ENCODE data around the gene AIFM3. TPM values are rescaled to one million over a fixed set of nuclear protein-coding genes. Genes with fewer than 3 reads are reported as not detected.

The AIFM3 gene, protein sequence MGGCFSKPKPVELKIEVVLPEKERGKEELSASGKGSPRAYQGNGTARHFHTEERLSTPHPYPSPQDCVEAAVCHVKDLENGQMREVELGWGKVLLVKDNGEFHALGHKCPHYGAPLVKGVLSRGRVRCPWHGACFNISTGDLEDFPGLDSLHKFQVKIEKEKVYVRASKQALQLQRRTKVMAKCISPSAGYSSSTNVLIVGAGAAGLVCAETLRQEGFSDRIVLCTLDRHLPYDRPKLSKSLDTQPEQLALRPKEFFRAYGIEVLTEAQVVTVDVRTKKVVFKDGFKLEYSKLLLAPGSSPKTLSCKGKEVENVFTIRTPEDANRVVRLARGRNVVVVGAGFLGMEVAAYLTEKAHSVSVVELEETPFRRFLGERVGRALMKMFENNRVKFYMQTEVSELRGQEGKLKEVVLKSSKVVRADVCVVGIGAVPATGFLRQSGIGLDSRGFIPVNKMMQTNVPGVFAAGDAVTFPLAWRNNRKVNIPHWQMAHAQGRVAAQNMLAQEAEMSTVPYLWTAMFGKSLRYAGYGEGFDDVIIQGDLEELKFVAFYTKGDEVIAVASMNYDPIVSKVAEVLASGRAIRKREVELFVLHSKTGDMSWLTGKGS
- total RNA-seq (2022; extraction: Qiagen RNA extraction): 1.9 to 3.5 TPM (median 3.0 TPM) in 5 replicates

DNA sequence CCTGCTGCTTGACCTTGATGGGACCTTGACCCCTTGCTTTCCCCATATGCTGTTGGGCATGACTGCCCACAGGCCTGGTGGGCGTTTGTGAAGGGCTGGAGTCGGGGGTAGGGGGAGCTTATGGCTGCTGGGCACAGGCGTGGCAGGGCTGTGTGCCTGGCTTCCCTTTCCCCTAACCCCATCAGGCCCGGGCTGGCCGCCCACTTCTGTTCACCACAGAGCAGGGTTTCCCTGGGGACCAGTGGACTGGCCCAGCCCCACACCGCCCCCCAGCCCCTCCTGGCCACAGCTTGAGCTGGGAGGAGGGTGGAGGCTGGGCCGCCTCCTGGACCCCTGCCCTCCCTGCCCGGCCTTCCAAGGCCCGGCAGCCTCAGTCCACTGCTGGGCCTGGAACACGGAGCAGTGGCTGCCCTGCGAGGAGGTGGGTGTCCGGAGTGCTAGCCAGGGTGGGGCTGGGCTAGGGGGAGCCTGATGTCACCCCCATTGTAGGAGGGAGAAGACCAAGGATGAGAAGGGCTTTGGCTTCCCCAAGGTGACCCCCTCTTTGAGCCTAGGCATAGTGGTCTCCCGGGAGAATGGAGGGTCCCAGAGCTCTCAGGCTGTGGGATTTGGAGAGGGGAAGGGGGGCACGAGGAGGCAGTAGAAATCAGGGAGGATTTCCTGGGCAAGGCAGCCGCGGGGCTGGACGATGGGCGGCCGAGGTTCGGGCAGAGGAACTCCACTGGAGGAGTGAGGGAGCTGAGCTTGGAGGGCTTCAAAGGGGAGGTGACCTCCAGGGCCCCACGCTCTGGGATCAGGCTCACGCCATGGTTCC lies at the start of gene AIFM3:
Gene AIFM3 (plus strand): TSS at position 373 of the 814 bp plus-strand sequence. CDS start 690 bp downstream, outside the sequence.

DNA sequence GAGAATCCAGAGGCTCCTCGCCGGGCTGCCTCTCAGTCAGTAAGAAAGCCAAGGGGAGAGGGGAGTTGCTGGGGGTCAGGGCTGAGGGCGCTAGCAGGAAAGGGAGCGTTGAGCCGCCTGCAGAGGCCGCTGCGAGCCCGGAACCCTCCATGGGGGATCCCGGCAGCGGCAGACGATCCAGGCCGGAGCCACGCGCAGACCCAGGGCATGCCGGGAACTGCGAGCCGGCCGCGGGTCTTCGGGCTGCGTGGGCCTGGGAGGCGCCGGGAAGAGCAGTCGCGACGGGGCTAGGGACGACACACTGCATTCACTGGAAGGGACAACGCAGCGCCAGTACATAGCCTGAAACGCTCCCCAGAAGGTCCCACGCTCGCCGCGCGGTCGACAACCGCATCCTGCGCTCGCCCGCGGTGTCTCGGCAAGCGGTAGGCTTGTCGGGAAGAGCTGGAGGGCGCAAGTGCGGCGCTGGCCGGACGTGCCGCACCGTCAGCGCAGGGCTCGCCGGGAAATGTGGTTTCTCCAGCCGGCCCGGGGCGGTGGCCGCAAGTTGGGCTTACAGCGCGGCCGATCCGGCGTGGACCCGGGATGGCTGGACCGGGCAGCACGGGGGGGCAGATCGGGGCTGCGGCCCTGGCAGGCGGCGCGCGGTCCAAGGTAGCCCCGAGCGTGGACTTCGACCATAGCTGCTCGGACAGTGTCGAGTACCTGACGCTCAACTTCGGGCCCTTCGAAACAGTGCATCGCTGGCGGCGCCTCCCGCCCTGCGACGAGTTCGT lies 14.9 kb downstream of the AIFM3 start, which contains the start of gene LZTR1:
Gene LZTR1 (plus strand): TSS at position 511 of the 776 bp plus-strand sequence. CDS start 75 bp downstream, at position 586.

DNA sequence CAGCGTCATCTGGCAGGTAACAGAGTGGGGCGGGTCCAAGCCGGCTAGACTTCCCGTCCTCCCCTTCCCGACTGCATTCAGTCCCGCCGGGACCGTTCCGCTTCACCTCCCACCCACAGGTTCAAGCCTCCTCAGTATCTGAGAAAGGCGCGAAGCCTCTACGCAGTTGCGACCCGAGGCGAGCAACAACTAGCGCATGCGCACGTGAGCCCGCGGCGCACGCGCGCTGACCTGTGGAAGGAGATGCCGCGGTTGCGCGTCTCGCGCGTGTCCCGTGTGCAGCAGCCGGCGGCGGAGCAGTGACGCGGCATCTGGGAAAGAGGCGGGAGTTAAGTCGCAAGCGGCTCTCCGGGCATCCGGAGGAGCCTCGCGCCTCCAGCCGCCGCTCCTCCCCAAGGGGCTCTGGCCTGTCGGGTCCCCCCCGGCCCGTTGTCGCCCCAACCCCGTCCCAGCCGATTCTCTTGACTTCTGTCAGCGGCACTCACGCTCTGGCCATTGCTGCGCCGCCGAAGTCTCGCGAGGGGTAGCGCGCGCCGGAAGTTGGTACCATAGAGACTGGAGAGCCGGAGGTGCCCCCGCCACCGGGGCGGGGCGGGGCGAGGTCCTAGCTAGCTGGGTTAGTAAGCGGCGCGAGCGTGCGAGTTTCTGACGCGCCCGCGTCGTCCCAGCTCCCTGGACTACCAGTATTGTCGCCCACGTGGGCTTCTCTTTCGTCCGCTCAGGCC lies 34.7 kb downstream of the AIFM3 start, which contains the start of gene THAP7:
Gene THAP7 (minus strand): TSS at position 518 of the 725 bp plus-strand sequence. CDS start 207 bp downstream, at position 311.

DNA sequence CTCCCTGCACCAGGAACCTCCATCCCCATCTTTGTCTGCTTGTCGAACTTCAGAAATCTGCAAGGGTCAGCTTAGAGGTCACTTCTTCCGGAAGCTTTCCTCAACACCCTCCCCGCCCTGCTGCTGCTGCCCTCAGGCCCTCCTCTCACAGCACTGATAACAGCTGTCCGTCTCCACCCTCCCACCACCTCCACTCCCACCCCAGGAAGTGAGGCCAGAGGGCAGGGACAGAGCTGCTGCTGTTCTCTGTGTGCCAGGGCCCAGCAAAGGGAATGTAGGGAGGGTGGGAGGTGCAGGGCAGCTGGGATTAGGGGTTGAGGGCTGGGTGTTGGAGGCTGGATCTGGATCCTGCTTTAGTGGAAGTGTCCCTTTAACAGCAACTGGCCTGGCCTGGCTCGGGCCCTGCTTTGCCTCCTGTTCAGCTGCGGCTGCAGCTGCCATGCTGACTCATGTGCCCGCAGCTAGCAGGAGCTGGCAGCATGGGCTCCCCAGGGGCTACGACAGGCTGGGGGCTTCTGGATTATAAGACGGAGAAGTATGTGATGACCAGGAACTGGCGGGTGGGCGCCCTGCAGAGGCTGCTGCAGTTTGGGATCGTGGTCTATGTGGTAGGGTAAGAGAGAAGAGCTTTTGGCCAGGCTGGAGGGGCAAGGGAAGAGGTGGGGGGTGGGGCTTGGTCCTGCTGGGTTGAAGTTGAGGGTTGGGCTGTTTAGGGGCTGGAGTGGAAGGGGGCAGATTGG lies 47.8 kb downstream of the AIFM3 start, which contains the start of gene P2RX6:
Gene P2RX6 (plus strand): TSS at position 440 of the 740 bp plus-strand sequence. CDS start 10 bp downstream, at position 450.

Other genes with a start within 250 kb of the AIFM3 start
- gene SERPIND1, start 193.1 kb upstream of the AIFM3 start, total RNA-seq (2022; extraction: Qiagen RNA extraction): not detected in 5 replicates
- gene PI4KA, start 108.4 kb upstream of the AIFM3 start, total RNA-seq (2022; extraction: Qiagen RNA extraction): 17.2 to 23.0 TPM (median 21.6 TPM) in 5 replicates
- 14.4 to 22.1 TPM (median 19.7 TPM) in 5 replicates for gene SNAP29, start 108.2 kb upstream of the AIFM3 start, total RNA-seq (2022; extraction: Qiagen RNA extraction)
- 24.0 to 28.7 TPM (median 27.3 TPM) in 5 replicates for gene CRKL, start 49.8 kb upstream of the AIFM3 start, total RNA-seq (2022; extraction: Qiagen RNA extraction)
- gene LZTR1, start 15.0 kb downstream of the AIFM3 start, total RNA-seq (2022; extraction: Qiagen RNA extraction): 9.3 to 21.4 TPM (median 16.8 TPM) in 5 replicates
- gene THAP7, start 34.9 kb downstream of the AIFM3 start, total RNA-seq (2022; extraction: Qiagen RNA extraction): 15.5 to 26.2 TPM (median 23.5 TPM) in 5 replicates
- gene P2RX6, start 47.9 kb downstream of the AIFM3 start, total RNA-seq (2022; extraction: Qiagen RNA extraction): 0.50 to 0.93 TPM (median 0.72 TPM) in 5 replicates
- not detected in 5 replicates for gene SLC7A4, start 65.3 kb downstream of the AIFM3 start, total RNA-seq (2022; extraction: Qiagen RNA extraction)
- gene LRRC74B, start 78.7 kb downstream of the AIFM3 start, total RNA-seq (2022; extraction: Qiagen RNA extraction): 0.08 TPM in 1 of 5 replicates, not detected in the others

Data from A549 treated with dexamethasone at 1 μM for 4 hours (cell line).